ENCODE data around the gene KRTAP4-12.

GRCh38 chr17:41098481-41098880, 25.5 kb downstream of the KRTAP4-12 start:
- TF ChIP-seq EP300 (IDR thresholded peaks at IDR 0.05) (no peak), POLR2A (IDR thresholded peaks at IDR 0.05) (no peak), POLR2AphosphoS5 (IDR thresholded peaks at IDR 0.05) (no peak)
- TF ChIP-seq, protein P1, sequence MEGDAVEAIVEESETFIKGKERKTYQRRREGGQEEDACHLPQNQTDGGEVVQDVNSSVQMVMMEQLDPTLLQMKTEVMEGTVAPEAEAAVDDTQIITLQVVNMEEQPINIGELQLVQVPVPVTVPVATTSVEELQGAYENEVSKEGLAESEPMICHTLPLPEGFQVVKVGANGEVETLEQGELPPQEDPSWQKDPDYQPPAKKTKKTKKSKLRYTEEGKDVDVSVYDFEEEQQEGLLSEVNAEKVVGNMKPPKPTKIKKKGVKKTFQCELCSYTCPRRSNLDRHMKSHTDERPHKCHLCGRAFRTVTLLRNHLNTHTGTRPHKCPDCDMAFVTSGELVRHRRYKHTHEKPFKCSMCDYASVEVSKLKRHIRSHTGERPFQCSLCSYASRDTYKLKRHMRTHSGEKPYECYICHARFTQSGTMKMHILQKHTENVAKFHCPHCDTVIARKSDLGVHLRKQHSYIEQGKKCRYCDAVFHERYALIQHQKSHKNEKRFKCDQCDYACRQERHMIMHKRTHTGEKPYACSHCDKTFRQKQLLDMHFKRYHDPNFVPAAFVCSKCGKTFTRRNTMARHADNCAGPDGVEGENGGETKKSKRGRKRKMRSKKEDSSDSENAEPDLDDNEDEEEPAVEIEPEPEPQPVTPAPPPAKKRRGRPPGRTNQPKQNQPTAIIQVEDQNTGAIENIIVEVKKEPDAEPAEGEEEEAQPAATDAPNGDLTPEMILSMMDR (IDR thresholded peaks at IDR 0.05): no peak
